Prostate gland (tissue), 2 donors: ENCODE results near the gene NAGA.

Experiments
- CTCF ChIP-seq, 4 experiments: fragments of 200-600 bp in 2 of 4; fragments of 450-650 bp in 2 of 4; sonication (generic) in 2 of 4; IDR thresholded peaks; 1 replicate in 3 of 4; 2 replicates in 1 of 4; pipeline ENCODE4 v1.5.1; 2016 to 2019; ENCODE audit warnings: antibody characterized with exemption in 4 of 4, mild to moderate bottlenecking in 2 of 4, moderate library complexity in 2 of 4
- POLR2A ChIP-seq: fragments of 450-650 bp; IDR thresholded peaks from one replicate; pipeline ENCODE4 v1.6.1; 2016; ENCODE audit warnings: antibody characterized with exemption, mild to moderate bottlenecking

GRCh38 chr22:42068291-42068690 lies 2.3 kb downstream of the NAGA start:
- no peak for TF ChIP-seq POLR2A
- no peak for TF ChIP-seq CTCF (IDR thresholded peaks at IDR 0.05)
